HepG2 (cell line): ENCODE results near the gene LRP1-AS.

ENCODE experiments used
- CBX1 ChIP-seq: IDR thresholded peaks from one replicate; pipeline ENCODE4 v1.6.1; 2016; ENCODE audit warnings: antibody characterized with exemption, low read depth
- CCDC6 ChIP-seq: sonication (generic); formaldehyde crosslinking; IDR thresholded peaks from 2 replicates; pipeline ENCODE4 v1.8.1; 2022; ENCODE audit warnings: mild to moderate bottlenecking, missing genetic modification reagents, moderate library complexity
- EZH2 ChIP-seq: conservative IDR thresholded peaks from 2 replicates; pipeline ENCODE4 v1.6.1; 2012; ENCODE audit warnings: mild to moderate bottlenecking, low read depth, low read length, moderate library complexity
- KAT2B ChIP-seq: fragments of 150-350 bp; IDR thresholded peaks from 2 replicates; pipeline ENCODE4 v1.6.1; 2014; ENCODE audit warnings: low read depth, low read length, borderline replicate concordance
- ZNF20 ChIP-seq: sonication (generic); formaldehyde crosslinking; IDR thresholded peaks from 2 replicates; pipeline ENCODE4 v1.4.0; 2020; ENCODE audit warnings: mild to moderate bottlenecking, moderate library complexity, missing genetic modification reagents
- TF ChIP-seq, protein P1 (sequence below): sonication (generic); formaldehyde crosslinking; IDR thresholded peaks from 2 replicates; pipeline ENCODE4 v1.5.1; 2020; ENCODE audit warnings: mild to moderate bottlenecking, missing genetic modification reagents, moderate library complexity
- TF ChIP-seq, protein P2 (sequence below): IDR thresholded peaks from 2 replicates; pipeline ENCODE4 v1.6.1; 2016; ENCODE audit warnings: low read depth
- TF ChIP-seq, protein P3 (sequence below): sonication (generic); formaldehyde crosslinking; IDR thresholded peaks from 2 replicates; pipeline ENCODE4 v1.5.1; 2020; ENCODE audit warnings: mild to moderate bottlenecking, missing genetic modification reagents, borderline replicate concordance
- TF ChIP-seq, protein P4 (sequence below): sonication (generic); formaldehyde crosslinking; IDR thresholded peaks from 2 replicates; pipeline ENCODE4 v1.5.0; 2020; ENCODE audit warnings: mild to moderate bottlenecking, missing genetic modification reagents

DNA sequence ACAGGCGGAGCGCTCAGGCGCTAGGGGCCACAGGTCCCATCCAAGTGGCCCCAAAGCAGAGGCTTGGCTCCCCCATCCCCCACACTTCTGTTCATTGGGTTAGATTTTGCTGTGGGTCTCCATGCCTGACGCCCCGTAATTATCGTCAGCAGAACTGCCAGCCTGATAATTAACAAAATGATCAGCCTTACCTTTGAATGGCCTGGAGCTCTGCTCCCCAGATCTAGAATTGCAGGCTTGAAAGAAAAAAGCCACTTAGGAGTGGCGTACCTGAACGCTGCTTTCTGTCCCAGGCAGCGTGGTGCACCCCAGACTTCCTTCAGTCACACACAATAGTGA, 28.7 kb upstream of the LRP1-AS start:
- TF ChIP-seq EZH2 (no peak), ZNF20 (CRISPR knock-in tag) (no peak), CBX1 (no peak), KAT2B (no peak), CCDC6 (CRISPR knock-in tag) (no peak)
- TF ChIP-seq, protein P1, sequence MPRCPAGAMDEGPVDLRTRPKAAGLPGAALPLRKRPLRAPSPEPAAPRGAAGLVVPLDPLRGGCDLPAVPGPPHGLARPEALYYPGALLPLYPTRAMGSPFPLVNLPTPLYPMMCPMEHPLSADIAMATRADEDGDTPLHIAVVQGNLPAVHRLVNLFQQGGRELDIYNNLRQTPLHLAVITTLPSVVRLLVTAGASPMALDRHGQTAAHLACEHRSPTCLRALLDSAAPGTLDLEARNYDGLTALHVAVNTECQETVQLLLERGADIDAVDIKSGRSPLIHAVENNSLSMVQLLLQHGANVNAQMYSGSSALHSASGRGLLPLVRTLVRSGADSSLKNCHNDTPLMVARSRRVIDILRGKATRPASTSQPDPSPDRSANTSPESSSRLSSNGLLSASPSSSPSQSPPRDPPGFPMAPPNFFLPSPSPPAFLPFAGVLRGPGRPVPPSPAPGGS (CRISPR knock-in tag) = no peak
- TF ChIP-seq, protein P2, sequence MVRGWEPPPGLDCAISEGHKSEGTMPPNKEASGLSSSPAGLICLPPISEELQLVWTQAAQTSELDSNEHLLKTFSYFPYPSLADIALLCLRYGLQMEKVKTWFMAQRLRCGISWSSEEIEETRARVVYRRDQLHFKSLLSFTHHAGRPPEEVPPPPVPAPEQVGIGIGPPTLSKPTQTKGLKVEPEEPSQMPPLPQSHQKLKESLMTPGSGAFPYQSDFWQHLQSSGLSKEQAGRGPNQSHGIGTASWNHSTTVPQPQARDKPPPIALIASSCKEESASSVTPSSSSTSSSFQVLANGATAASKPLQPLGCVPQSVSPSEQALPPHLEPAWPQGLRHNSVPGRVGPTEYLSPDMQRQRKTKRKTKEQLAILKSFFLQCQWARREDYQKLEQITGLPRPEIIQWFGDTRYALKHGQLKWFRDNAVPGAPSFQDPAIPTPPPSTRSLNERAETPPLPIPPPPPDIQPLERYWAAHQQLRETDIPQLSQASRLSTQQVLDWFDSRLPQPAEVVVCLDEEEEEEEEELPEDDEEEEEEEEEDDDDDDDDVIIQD (CRISPR knock-in tag) = no peak
- TF ChIP-seq, protein P3, sequence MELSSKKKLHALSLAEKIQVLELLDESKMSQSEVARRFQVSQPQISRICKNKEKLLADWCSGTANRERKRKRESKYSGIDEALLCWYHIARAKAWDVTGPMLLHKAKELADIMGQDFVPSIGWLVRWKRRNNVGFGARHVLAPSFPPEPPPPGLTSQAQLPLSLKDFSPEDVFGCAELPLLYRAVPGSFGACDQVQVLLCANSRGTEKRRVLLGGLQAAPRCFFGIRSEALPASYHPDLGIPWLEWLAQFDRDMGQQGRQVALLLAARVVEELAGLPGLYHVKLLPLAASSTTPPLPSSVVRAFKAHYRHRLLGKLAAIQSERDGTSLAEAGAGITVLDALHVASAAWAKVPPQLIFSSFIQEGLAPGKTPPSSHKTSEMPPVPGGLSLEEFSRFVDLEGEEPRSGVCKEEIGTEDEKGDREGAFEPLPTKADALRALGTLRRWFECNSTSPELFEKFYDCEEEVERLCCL (CRISPR knock-in tag) = no peak
- TF ChIP-seq, protein P4, sequence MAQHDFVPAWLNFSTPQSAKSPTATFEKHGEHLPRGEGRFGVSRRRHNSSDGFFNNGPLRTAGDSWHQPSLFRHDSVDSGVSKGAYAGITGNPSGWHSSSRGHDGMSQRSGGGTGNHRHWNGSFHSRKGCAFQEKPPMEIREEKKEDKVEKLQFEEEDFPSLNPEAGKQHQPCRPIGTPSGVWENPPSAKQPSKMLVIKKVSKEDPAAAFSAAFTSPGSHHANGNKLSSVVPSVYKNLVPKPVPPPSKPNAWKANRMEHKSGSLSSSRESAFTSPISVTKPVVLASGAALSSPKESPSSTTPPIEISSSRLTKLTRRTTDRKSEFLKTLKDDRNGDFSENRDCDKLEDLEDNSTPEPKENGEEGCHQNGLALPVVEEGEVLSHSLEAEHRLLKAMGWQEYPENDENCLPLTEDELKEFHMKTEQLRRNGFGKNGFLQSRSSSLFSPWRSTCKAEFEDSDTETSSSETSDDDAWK (CRISPR knock-in tag) = no peak
